Cardiac muscle cell (in vitro differentiated cells and primary cell): ENCODE results near the gene DLG5. TPM values are rescaled to one million over a fixed set of nuclear protein-coding genes. Genes with fewer than 3 reads are reported as not detected.
"Not testable (repeated sequence)": the region's sequence is repeated elsewhere in the genome, so short reads cannot be mapped to it uniquely, and the experiment has no call there.

ENCODE experiments used
- DNase-seq, 2 donors: peaks; one replicate each; pipeline versions ENCODE4 v3.0.0 to v3.0.0-alpha.2; 2010 to 2017; ENCODE audit warnings: low read depth in 1 of 2, low spot score in 1 of 2
- H3K27ac ChIP-seq: fragments of 200-600 bp; sonication (generic); 2 replicates; pipeline ENCODE4 v1.5.1; 2016
- H3K27me3 ChIP-seq: fragments of 200-600 bp; sonication (generic); 2 replicates; pipeline ENCODE4 v1.6.0; 2016; ENCODE audit warnings: control low read depth
- H3K36me3 ChIP-seq: fragments of 200-600 bp; sonication (generic); 2 replicates; pipeline ENCODE4 v1.5.1; 2016; ENCODE audit warnings: control low read depth
- H3K4me1 ChIP-seq: fragments of 200-600 bp; sonication (generic); 2 replicates; pipeline ENCODE4 v1.8.1; 2017; ENCODE audit warnings: low read depth, mild to moderate bottlenecking, mixed run types
- H3K4me3 ChIP-seq: fragments of 200-600 bp; sonication (generic); 2 replicates; pipeline ENCODE4 v1.5.1; 2016; ENCODE audit warnings: mild to moderate bottlenecking
- H3K9me3 ChIP-seq: fragments of 200-600 bp; sonication (generic); 2 replicates; pipeline ENCODE4 v1.5.1; 2017; ENCODE audit warnings: low read depth, mild to moderate bottlenecking, control low read depth
- CTCF ChIP-seq: IDR thresholded peaks from 2 replicates; pipeline ENCODE4 v1.5.1; 2012; ENCODE audit warnings: low read depth, mild to moderate bottlenecking, low read length
- polyA plus RNA-seq: library from polyadenylated mRNA; unstranded; fragments of >200 nt; fragmentation: Nextera tagmentation; extraction: Ambion mirVana; gene quantifications from 2 replicates; pipeline ENCODE4 v1.2.1, GENCODE V29; 2016
- total RNA-seq: library from RNA; depleted of rRNA; stranded (reverse); fragments of >200 nt; gene quantifications from 2 replicates; pipeline ENCODE4 v1.2.3, GENCODE V29; 2016

DLG5 gene
- total and polyA plus RNA-seq, 2 experiments from 2014 or later = 20.3 to 64.4 TPM

DNA sequence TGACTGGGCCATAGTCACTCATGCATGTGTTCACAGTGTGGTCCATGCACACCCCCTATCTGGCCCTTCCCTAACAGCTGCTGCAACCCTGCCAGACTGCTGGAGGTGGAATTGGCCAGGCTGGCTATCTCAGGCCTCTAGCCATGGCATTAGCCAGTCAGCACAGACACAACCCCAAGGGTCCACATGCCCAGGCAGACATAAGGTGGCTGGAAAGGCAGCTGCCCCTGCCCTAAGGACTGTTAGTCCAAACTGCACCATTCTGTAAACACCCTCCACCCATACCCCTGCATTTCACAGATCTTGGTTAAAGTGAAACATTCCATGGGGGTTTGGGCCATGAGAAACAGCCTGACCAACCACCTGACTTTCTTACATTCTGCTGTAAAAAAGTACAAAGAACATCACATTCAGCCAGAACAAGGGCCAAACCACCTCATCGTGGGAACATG lies 151.6 kb downstream of the DLG5 start:
- no peak for DNase-seq
- Histone ChIP-seq H3K9me3 (no peaks in the 10 kb centered on the region), H3K27ac (no peak overlapping the region), H3K4me1 (peaks cover 39% of the 10 kb centered on the region), H3K27me3 (no peaks in the 10 kb centered on the region), H3K4me3 (no peak overlapping the region), H3K36me3 (no peaks in the 10 kb centered on the region)
- no peak for TF ChIP-seq CTCF

DNA sequence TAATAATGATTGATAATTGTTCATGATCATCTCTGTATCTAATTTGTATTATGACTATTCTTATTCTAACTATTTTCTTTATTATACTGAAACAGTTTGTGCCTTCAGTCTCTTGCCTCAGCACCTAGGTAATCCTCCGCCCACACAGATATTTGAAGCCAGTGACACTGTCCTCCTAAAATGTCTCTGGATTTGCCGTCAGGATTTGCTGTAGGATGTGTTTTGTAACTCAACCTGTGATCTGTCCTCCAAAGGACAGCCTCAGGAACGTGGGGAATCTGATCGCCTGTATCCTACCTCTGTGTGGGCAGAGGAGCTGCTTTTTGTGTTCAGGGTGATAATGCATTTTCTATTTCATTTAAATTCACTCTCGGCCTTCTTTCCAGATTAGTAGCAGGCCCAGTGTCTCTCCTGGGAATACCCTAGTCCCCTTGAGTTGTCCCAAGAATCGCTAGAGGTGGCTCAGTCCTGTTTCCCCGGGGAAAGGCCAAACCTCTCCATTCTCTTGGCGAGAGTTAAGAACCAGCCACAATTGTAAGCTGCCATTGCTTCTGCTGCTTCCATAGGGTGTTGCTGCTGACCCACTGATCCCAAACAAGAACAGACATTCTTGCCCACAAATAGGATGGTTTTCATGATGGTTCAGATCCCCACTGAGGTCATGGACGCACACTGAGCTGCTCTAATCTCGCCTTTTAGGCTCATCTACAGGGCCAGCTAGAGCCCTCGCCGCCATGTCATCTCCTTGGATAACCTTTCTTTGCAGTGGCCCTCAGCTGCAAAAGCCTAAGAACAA lies 152.7 kb downstream of the DLG5 start:
- Histone ChIP-seq H3K36me3 (no peaks in the 10 kb centered on the region), H3K4me3 (no peak overlapping the region), H3K9me3 (no peaks in the 10 kb centered on the region), H3K27me3 (no peaks in the 10 kb centered on the region), H3K4me1 (peaks cover 49% of the 10 kb centered on the region), H3K27ac (peak overlapping the region; percentile 88)
- DNase-seq = no peak
- no peak for TF ChIP-seq CTCF

- not testable (repeated sequence) for H3K4me3 ChIP-seq, H3K27me3 ChIP-seq, H3K9me3 ChIP-seq, H3K36me3 ChIP-seq
- Histone ChIP-seq H3K4me1 (peaks cover 49% of the 10 kb centered on the region), H3K27ac (peak overlapping the region; percentile 88)
- DNase-seq = peak in 1 of 2 donors; percentile 49
Measured at GRCh38 chr10:77772852-77773600, 153.5 kb downstream of the DLG5 start.

DNA sequence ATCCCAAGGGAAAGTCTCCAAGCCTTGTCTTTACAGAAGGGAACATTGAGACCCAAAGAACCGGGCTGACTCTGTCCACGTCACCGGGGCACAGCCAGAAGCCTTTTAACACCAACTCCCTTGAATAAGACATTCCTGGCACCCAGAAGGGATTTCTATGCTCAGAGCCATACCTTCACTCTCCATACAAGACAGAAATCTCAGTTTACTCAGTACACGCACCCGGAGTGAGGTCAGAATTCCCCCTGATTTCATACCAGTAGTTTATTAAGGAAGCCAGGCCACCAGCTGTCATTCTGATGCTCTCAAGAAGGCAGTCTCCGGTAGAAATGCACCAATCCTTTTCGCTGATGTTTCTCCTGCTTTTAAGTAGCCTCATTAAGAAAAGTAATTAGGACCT lies 154.7 kb downstream of the DLG5 start:
- no peak for DNase-seq
- H3K36me3 ChIP-seq = no peaks in the 10 kb centered on the region
- peaks cover 52% of the 10 kb centered on the region for H3K4me1 ChIP-seq
- no peak overlapping the region for H3K27ac ChIP-seq
- no peak for TF ChIP-seq CTCF
- no peak overlapping the region for H3K4me3 ChIP-seq
- H3K27me3 ChIP-seq = no peaks in the 10 kb centered on the region
- no peaks in the 10 kb centered on the region for H3K9me3 ChIP-seq

GRCh38 chr10:77771450-77771849 lies 155.1 kb downstream of the DLG5 start:
- DNase-seq = no peak
- no peak overlapping the region for H3K4me3 ChIP-seq
- H3K36me3 ChIP-seq = no peaks in the 10 kb centered on the region
- no peaks in the 10 kb centered on the region for H3K9me3 ChIP-seq
- TF ChIP-seq CTCF = no peak
- peaks cover 56% of the 10 kb centered on the region for H3K4me1 ChIP-seq
- H3K27me3 ChIP-seq = no peaks in the 10 kb centered on the region
- H3K27ac ChIP-seq = no peak overlapping the region

GRCh38 chr10:77770868-77771175 lies 155.7 kb downstream of the DLG5 start:
- DNase-seq = no peak
- Histone ChIP-seq H3K36me3 (no peaks in the 10 kb centered on the region), H3K9me3 (no peaks in the 10 kb centered on the region), H3K4me3 (no peak overlapping the region), H3K27ac (no peak overlapping the region), H3K27me3 (no peaks in the 10 kb centered on the region), H3K4me1 (peaks cover 62% of the 10 kb centered on the region)
- TF ChIP-seq CTCF = no peak
